ENCODE results near the gene UGT1A9.

DNA sequence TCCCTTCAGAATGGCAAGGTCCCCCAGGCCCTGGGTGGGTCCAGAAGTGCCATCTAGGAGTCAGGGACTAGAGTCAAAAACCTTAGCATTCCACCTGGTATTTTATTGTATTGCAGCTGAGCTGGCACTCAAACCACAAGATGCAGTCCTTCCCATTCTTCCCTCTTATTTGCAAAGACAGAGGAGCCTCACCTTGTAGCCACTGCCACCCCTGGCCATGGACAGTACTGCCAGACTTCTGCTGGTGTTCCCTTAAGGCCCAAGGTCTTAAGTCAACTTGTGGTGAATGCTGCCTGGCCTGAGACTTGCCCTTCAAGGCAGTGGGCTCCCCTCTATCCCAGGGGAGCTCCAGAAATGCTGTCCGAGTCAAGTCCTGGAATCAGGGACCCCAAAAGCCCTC, 28.6 kb upstream of the UGT1A9 start:
- TF ChIP-seq, protein P1, sequence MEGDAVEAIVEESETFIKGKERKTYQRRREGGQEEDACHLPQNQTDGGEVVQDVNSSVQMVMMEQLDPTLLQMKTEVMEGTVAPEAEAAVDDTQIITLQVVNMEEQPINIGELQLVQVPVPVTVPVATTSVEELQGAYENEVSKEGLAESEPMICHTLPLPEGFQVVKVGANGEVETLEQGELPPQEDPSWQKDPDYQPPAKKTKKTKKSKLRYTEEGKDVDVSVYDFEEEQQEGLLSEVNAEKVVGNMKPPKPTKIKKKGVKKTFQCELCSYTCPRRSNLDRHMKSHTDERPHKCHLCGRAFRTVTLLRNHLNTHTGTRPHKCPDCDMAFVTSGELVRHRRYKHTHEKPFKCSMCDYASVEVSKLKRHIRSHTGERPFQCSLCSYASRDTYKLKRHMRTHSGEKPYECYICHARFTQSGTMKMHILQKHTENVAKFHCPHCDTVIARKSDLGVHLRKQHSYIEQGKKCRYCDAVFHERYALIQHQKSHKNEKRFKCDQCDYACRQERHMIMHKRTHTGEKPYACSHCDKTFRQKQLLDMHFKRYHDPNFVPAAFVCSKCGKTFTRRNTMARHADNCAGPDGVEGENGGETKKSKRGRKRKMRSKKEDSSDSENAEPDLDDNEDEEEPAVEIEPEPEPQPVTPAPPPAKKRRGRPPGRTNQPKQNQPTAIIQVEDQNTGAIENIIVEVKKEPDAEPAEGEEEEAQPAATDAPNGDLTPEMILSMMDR (conservative IDR thresholded peaks at IDR 0.05; ENCODE audit: low read depth in 2 of 2): peak; percentile 41 to 52
- TF ChIP-seq EZH2phosphoT487 (IDR thresholded peaks at IDR 0.05; ENCODE audit: unreplicated experiment): no peak
- no peak for TF ChIP-seq NANOG (IDR thresholded peaks at IDR 0.05; ENCODE audit: borderline replicate concordance)
- TF ChIP-seq EZH2 (IDR thresholded peaks at IDR 0.05; ENCODE audit: low read depth, unreplicated experiment): no peak
- no peak for TF ChIP-seq POLR2AphosphoS5 (IDR thresholded peaks at IDR 0.05; ENCODE audit: low read depth)
- TF ChIP-seq, protein P2, sequence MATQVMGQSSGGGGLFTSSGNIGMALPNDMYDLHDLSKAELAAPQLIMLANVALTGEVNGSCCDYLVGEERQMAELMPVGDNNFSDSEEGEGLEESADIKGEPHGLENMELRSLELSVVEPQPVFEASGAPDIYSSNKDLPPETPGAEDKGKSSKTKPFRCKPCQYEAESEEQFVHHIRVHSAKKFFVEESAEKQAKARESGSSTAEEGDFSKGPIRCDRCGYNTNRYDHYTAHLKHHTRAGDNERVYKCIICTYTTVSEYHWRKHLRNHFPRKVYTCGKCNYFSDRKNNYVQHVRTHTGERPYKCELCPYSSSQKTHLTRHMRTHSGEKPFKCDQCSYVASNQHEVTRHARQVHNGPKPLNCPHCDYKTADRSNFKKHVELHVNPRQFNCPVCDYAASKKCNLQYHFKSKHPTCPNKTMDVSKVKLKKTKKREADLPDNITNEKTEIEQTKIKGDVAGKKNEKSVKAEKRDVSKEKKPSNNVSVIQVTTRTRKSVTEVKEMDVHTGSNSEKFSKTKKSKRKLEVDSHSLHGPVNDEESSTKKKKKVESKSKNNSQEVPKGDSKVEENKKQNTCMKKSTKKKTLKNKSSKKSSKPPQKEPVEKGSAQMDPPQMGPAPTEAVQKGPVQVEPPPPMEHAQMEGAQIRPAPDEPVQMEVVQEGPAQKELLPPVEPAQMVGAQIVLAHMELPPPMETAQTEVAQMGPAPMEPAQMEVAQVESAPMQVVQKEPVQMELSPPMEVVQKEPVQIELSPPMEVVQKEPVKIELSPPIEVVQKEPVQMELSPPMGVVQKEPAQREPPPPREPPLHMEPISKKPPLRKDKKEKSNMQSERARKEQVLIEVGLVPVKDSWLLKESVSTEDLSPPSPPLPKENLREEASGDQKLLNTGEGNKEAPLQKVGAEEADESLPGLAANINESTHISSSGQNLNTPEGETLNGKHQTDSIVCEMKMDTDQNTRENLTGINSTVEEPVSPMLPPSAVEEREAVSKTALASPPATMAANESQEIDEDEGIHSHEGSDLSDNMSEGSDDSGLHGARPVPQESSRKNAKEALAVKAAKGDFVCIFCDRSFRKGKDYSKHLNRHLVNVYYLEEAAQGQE (IDR thresholded peaks at IDR 0.05; ENCODE audit: unreplicated experiment): no peak
- TF ChIP-seq CREB1 (CRISPR knock-in tag; IDR thresholded peaks at IDR 0.05; ENCODE audit: low read depth): no peak
- no peak for TF ChIP-seq JUNB (IDR thresholded peaks at IDR 0.05; ENCODE audit: unreplicated experiment)
- no peak for TF ChIP-seq ZNF331 (CRISPR knock-in tag; IDR thresholded peaks at IDR 0.05; ENCODE audit: low read depth)
- TF ChIP-seq ZNF462 (CRISPR knock-in tag; IDR thresholded peaks at IDR 0.05): no peak
- TF ChIP-seq STAT1 (IDR thresholded peaks at IDR 0.05; ENCODE audit: unreplicated experiment): no peak

Measured in GM23338 (cell line).